ENCODE data around the gene TUBB2B.

Gene TUBB2B

GRCh38 chr6:3252369-3252768, 24.9 kb upstream of the TUBB2B start:
- Histone ChIP-seq H3K9ac (ENCODE audit: low read length) (no peak overlapping the region), H3K4me3 (ENCODE audit: low read length) (no peak overlapping the region), H3K27me3 (ENCODE audit: low read depth, low read length) (0 out of 2 replicates have a peak, but pooled peaks cover 3% of the 10 kb centered on the region), H3K27ac (ENCODE audit: low read length) (no peak overlapping the region), H3K79me2 (ENCODE audit: low read length) (no peaks in the 10 kb centered on the region), H3K4me2 (ENCODE audit: low read length) (no peak overlapping the region), H3K4me1 (ENCODE audit: low read length) (peaks cover 3% of the 10 kb centered on the region; the same call in 1 of the 2 replicates), H3K9me3 (ENCODE audit: insufficient read depth, low read length) (no peaks in the 10 kb centered on the region), H2AFZ (ENCODE audit: low read depth, low read length) (no peak overlapping the region), H3K36me3 (replicated peaks; ENCODE audit: low read depth, low read length) (no peaks in the 10 kb centered on the region), H4K20me1 (ENCODE audit: insufficient read depth, low read length) (no peaks in the 10 kb centered on the region)
- TF ChIP-seq EZH2phosphoT487 (IDR thresholded peaks at IDR 0.05; ENCODE audit: low read depth) (no peak), CTCF (IDR thresholded peaks at IDR 0.05; ENCODE audit: low read depth, low read length) (no peak)

DNA sequence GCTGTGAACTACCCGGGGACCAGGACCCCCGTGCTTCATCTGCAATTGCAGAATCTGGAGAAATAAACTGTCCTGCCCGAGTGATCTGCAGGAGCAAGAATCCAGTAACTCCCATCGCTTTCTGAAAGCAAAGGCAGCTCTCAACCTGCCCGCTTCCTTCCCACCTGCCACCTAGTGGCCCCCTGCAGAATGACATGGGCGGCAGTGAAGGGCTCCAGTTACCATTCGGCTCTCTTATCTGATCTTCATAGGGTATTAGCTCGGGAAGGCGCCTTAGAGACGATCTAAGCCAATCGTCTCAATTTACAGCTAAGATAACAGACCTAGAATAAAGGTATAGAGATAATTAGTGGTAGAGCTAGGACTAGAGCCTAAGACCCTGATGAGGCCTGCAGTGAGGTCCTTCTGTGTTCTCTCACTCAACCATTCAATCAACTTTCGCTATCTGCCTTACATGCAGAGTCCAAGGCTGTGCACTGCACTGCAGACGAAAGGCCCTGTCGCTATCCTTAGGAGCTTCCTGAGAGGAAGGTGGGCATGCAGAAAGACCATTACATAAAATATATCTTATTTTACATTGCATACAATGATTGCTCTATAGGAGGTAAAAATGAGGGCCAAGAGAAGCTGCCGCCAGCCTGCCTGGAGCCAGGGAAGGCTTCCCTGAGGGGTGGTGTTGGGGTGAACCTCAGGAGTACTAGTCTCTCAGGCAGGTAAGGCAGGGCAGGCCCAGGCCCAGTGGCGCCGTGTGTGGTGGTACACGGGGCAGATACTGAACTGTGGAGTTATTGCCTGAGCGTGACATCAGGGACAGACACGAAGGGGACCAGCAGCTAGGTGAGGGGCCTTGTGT, 24.2 kb upstream of the TUBB2B start:
- Histone ChIP-seq H3K79me2 (ENCODE audit: low read length) (no peaks in the 10 kb centered on the region), H3K4me1 (ENCODE audit: low read length) (peaks cover 3% of the 10 kb centered on the region; the same call in 1 of the 2 replicates), H2AFZ (ENCODE audit: low read depth, low read length) (0 out of 2 replicates have a peak overlapping the region, but pooled peaks have one; percentile 60), H3K9ac (ENCODE audit: low read length) (no peak overlapping the region), H3K27me3 (ENCODE audit: low read depth, low read length) (0 out of 2 replicates have a peak, but pooled peaks cover 3% of the 10 kb centered on the region), H3K36me3 (replicated peaks; ENCODE audit: low read depth, low read length) (no peaks in the 10 kb centered on the region), H3K27ac (ENCODE audit: low read length) (no peak overlapping the region), H3K9me3 (ENCODE audit: insufficient read depth, low read length) (no peaks in the 10 kb centered on the region), H3K4me3 (ENCODE audit: low read length) (no peak overlapping the region), H3K4me2 (ENCODE audit: low read length) (peak overlapping the region; percentile 56), H4K20me1 (ENCODE audit: insufficient read depth, low read length) (no peaks in the 10 kb centered on the region)
- TF ChIP-seq EZH2phosphoT487 (IDR thresholded peaks at IDR 0.05; ENCODE audit: low read depth) (no peak), CTCF (IDR thresholded peaks at IDR 0.05; ENCODE audit: low read depth, low read length) (peak; percentile 77)

DNA sequence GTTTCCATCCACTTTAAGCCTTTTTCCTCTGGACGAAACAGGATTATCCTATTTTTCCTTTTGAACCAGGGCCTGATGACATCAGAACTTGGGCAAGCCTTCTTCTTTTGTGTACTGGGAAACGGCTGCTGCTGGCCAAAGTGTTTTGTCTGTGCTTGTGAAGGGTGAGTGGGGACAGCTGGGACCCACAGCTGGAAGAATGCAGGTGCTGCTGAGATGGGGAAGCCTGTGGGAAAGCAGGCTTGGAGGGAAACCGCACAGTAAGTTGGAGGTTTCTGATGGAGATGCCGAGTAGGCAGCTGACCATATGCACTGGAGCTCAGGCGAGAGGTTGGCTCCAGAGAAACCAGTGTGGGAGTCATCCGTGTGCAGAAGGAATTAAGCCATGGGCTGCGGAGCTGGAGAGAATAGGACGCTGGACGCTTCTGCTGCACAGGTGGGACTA, 22.8 kb upstream of the TUBB2B start:
- Histone ChIP-seq H3K9me3 (ENCODE audit: insufficient read depth, low read length) (no peaks in the 10 kb centered on the region), H3K36me3 (replicated peaks; ENCODE audit: low read depth, low read length) (no peaks in the 10 kb centered on the region), H3K27me3 (ENCODE audit: low read depth, low read length) (0 out of 2 replicates have a peak, but pooled peaks cover 3% of the 10 kb centered on the region), H3K9ac (ENCODE audit: low read length) (no peak overlapping the region), H2AFZ (ENCODE audit: low read depth, low read length) (no peak overlapping the region), H3K27ac (ENCODE audit: low read length) (no peak overlapping the region), H3K79me2 (ENCODE audit: low read length) (no peaks in the 10 kb centered on the region), H3K4me1 (ENCODE audit: low read length) (peaks cover 3% of the 10 kb centered on the region; the same call in 1 of the 2 replicates), H4K20me1 (ENCODE audit: insufficient read depth, low read length) (no peaks in the 10 kb centered on the region), H3K4me2 (ENCODE audit: low read length) (no peak overlapping the region), H3K4me3 (ENCODE audit: low read length) (no peak overlapping the region)
- no peak for TF ChIP-seq CTCF (IDR thresholded peaks at IDR 0.05; ENCODE audit: low read depth, low read length)
- TF ChIP-seq EZH2phosphoT487 (IDR thresholded peaks at IDR 0.05; ENCODE audit: low read depth), result no peak

GRCh38 chr6:3249821-3250220, 22.4 kb upstream of the TUBB2B start:
- Histone ChIP-seq H3K4me2 (ENCODE audit: low read length) (no peak overlapping the region), H3K9ac (ENCODE audit: low read length) (no peak overlapping the region), H3K4me3 (ENCODE audit: low read length) (no peak overlapping the region), H3K79me2 (ENCODE audit: low read length) (no peaks in the 10 kb centered on the region), H3K4me1 (ENCODE audit: low read length) (peaks cover 3% of the 10 kb centered on the region; the same call in 1 of the 2 replicates), H4K20me1 (ENCODE audit: insufficient read depth, low read length) (no peaks in the 10 kb centered on the region), H2AFZ (ENCODE audit: low read depth, low read length) (no peak overlapping the region), H3K27me3 (ENCODE audit: low read depth, low read length) (0 out of 2 replicates have a peak, but pooled peaks cover 3% of the 10 kb centered on the region), H3K9me3 (ENCODE audit: insufficient read depth, low read length) (no peaks in the 10 kb centered on the region), H3K36me3 (replicated peaks; ENCODE audit: low read depth, low read length) (no peaks in the 10 kb centered on the region), H3K27ac (ENCODE audit: low read length) (no peak overlapping the region)
- TF ChIP-seq EZH2phosphoT487 (IDR thresholded peaks at IDR 0.05; ENCODE audit: low read depth) (no peak), CTCF (IDR thresholded peaks at IDR 0.05; ENCODE audit: low read depth, low read length) (no peak)
